Measurements from ENCODE around the gene MACROD1.

MACROD1 gene

DNA sequence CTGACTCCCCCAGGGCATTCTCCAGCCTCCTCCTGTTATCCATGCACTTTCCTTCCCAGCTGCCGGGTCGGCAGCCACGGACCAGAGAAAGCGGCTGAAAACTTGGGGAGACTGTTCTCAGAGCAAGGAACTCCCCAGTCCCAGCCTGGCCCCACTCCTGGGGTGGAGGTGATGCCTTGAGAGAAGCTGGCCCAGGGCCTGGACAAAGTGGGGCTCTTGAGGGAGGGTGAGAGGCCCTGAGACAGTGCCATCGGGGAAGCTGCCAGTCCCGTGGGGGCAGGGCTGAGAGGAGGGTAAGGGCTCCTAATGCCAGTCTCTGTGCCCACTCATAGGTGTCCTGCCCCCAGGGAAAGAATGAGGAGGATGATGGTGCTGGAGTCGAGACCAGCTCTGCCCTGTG lies 76.4 kb downstream of the MACROD1 start:
- TF ChIP-seq, protein P1, sequence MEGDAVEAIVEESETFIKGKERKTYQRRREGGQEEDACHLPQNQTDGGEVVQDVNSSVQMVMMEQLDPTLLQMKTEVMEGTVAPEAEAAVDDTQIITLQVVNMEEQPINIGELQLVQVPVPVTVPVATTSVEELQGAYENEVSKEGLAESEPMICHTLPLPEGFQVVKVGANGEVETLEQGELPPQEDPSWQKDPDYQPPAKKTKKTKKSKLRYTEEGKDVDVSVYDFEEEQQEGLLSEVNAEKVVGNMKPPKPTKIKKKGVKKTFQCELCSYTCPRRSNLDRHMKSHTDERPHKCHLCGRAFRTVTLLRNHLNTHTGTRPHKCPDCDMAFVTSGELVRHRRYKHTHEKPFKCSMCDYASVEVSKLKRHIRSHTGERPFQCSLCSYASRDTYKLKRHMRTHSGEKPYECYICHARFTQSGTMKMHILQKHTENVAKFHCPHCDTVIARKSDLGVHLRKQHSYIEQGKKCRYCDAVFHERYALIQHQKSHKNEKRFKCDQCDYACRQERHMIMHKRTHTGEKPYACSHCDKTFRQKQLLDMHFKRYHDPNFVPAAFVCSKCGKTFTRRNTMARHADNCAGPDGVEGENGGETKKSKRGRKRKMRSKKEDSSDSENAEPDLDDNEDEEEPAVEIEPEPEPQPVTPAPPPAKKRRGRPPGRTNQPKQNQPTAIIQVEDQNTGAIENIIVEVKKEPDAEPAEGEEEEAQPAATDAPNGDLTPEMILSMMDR (IDR thresholded peaks at IDR 0.05) = no peak
- no peak for TF ChIP-seq ZFX (IDR thresholded peaks at IDR 0.05; ENCODE audit: borderline replicate concordance)
- H3K27ac ChIP-seq = no peak overlapping the region

DNA sequence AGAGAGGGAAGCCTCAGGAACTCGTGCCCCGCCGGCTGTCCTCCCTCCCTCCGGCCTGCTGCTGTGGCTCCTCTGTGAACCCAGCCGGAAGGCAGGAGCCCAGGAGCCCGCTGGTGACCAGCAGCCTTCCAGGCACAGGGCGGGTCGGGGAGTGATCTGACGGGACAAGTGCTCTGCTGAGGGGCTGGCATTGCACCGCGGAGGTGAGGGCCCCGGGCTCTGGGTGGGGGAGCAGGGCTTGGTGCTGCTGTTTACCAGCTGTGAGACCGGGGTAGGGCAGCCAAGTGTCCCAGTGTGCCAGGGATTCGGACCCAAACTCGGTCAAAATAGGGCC lies 76.9 kb downstream of the MACROD1 start:
- no peak overlapping the region for H3K27ac ChIP-seq
- no peak for TF ChIP-seq ZFX (IDR thresholded peaks at IDR 0.05; ENCODE audit: borderline replicate concordance)
- TF ChIP-seq, protein P1 (IDR thresholded peaks at IDR 0.05) = no peak

DNA sequence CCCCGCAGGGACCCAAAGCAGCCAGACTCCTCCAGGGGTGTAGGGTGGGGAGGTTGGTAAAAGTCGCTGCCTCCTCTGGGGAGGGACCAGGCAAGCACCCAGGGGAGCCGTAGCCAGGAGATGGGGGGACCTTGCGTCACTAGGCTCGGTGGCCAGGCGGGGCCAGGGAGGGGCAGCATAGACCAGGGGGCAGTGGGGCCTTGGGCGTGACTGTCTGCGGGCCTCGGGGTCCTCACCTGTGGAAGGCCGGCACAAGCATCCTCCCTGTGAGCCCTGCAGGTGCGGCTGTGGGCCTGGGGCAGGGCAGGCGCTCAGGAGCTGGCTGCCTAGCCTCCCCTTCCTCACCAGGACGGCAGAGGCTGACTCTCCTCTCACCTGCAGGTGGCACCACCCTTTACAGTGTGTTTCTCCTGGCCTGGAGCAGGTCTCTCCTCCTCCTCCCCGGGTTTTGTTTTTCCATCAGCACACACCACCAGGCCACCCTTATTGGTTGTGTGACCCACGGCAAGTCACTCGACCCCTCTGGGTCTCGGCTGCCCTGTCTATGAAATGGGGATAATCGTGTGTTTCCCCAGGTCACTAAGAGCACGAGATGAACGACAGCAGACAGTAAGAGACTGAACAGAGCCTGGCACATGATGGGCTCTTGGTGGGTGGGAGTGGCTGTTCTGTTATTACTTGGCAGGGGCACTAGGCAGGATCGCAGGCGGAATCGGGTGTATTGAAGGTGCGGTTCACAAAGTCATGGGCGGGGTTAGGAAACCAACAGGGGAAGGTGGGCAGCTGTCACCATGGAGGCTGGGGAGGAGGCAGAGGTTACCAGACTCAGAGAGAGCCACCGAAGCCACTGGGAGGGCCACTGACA lies 77.5 kb downstream of the MACROD1 start:
- no peak overlapping the region for H3K27ac ChIP-seq

DNA sequence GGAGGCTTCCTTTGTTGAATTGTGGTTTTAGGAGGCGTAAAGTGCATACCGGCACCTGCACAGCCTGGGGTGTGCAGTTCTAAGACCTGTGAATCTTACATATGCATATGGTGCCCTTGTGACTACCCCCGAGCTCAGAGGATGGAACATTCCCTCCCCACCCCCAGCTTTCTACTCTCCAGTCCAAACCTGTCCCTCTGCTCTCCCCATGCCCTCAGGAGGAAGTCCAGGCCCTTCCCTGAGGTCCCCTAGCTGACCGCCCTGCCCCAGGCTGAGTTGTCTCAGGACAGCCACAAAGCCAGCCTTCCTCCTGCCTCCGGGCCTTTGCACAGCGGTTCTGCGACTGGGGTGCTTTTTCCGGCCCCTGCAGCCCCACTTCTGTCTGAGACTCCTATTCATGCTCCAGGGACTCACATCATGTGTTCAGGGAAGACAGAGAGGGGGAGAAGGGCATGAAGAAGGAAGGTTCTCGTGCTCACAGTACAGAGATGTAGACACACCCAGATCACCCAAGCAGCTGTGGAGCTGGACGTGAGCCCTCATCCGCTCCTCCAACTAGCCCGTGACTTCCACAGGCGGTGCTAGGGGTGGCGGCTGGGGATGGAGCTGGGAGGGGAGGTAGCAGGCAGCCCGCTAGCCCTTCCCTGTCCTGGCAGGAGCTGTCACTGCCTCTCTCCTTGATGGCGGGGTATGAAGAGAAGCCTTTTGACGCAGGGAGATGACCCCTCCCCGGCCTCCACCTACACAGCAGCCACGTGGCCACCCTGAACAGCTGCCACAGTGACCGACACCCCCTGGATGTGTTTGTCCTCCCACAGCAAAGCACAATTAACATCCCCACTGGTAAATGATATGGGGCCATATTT lies 79.4 kb downstream of the MACROD1 start:
- no peak overlapping the region for H3K27ac ChIP-seq
- TF ChIP-seq, protein P1 (IDR thresholded peaks at IDR 0.05) = no peak
- TF ChIP-seq ZFX (IDR thresholded peaks at IDR 0.05; ENCODE audit: borderline replicate concordance) = no peak

More for the DNA sequence above, 77.5 kb downstream of the MACROD1 start:
- TF ChIP-seq, protein P1 (IDR thresholded peaks at IDR 0.05) = peak; percentile 56
- no peak for TF ChIP-seq ZFX (IDR thresholded peaks at IDR 0.05; ENCODE audit: borderline replicate concordance)

DNA sequence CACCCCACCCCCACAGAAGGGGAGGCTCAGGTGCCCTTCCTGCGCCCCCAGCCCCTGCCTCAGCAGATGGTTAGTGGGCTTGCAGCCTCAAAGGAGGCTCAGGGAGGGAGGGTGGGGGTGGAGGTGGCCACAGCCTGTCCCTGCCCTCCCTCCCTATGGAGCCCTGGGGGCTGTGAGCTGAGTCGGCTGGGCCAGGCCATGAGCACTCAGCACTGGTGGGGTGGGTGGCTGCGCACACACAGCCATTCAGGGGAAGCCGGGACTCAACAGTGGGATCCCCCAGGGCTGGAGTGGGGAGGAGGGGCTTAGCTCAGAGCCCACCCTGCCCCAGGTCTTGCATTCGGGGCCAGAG lies 80.0 kb downstream of the MACROD1 start:
- TF ChIP-seq, protein P1 (IDR thresholded peaks at IDR 0.05) = no peak
- TF ChIP-seq ZFX (IDR thresholded peaks at IDR 0.05; ENCODE audit: borderline replicate concordance) = no peak
- no peak overlapping the region for H3K27ac ChIP-seq

DNA sequence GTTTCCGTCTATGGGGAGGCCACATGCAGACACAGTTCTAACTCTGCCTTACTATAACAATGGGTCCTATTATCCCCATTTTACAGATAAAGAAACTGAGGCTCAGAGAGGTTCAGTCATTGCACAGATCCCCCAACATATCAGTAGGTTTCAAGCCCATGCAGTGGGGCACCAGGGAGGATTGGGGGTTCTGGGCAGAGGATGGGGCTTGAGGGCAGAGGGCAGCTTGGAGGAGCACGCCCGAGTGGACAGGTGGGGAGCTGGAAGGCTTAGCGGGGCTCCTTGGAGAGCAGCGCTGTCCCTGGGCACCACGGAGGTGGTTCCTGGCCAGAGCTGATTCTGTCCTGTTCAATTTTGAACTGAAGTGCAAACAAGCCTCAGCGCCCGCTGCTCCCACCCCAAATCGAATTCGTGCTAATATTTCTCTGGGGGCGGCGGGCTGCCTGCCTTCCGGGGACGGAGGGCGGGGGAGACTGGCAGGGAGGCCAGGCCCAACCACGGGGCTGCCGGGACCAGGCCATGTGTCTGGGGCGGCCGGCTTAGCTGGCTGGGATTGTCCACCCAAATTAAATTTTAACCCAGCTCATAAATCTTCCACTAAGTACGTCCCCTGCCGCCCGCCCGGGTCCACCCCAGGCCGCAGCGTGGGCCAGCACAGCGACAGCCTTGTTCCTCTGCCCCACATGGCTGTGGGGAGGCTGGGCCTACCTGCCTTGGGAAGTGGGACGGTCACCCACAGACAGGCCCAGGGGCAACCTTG lies 80.8 kb downstream of the MACROD1 start:
- H3K27ac ChIP-seq = peak overlapping the region; percentile 30
- TF ChIP-seq, protein P1 (IDR thresholded peaks at IDR 0.05) = no peak
- no peak for TF ChIP-seq ZFX (IDR thresholded peaks at IDR 0.05; ENCODE audit: borderline replicate concordance)
